Measurements from ENCODE around the gene ULK4.
"Not testable (repeated sequence)": the region's sequence is repeated elsewhere in the genome, so short reads cannot be mapped to it uniquely, and the experiment has no call there.

Gene ULK4

DNA sequence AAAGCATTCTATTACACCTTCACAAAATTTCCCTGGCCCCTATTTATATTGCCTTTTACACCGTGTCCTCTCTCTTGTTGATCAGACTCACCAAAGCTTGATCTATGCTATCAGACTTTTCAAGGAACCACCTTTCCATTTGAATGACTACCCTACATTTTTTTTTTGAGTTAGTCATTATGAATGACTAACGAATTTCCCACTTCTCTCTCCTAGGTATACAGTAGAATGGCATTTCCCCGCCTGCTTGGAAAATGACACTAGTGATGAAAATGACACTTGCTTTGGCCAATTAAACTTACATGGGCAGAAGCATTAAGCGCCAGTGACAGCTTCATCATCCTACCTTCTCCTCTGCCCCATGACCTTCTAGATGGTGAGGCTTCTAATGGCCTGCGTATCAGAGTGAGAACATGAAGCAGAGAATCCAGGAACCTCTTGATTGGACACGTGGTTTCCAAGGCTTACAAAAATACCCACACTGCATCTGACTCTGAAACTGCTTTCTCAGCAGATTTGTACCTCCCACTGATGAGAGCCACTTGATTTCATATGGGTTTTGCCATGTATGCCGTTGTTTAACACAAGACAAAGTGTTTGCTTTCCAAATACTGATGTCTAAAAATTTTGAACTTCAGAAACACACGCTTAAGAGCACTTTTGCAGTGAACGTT is 392.1 kb downstream of the ULK4 start:
- peaks cover 0 to 1% of the 10 kb centered on the region in 2 donors for H3K9me3 Mint-ChIP-seq
- DNase-seq (no peak), ATAC-seq (replicated peaks) (no peak)
- peaks cover 0 to 5% of the 10 kb centered on the region in 2 donors for H3K4me1 Mint-ChIP-seq (ENCODE audit: low read depth in 2 of 2)
- H3K4me3 Mint-ChIP-seq: no peak overlapping the region
- H3K27ac Mint-ChIP-seq: no peak overlapping the region
- no peaks in the 10 kb centered on the region for H3K27me3 Mint-ChIP-seq
- no peaks in the 10 kb centered on the region for H3K36me3 Mint-ChIP-seq (ENCODE audit: insufficient read depth)

- Mint-ChIP-seq H3K27me3 (no peaks in the 10 kb centered on the region), H3K36me3 (ENCODE audit: insufficient read depth) (no peaks in the 10 kb centered on the region), H3K4me1 (ENCODE audit: low read depth in 2 of 2) (peaks cover 0 to under 1% of the 10 kb centered on the region in 2 donors), H3K4me3 (no peak overlapping the region), H3K9me3 (peaks cover 0 to 9% of the 10 kb centered on the region in 2 donors), H3K27ac (no peak overlapping the region)
- no peak for DNase-seq
- ATAC-seq (replicated peaks): no peak
Observed at GRCh38 chr3:41565948-41566514, 395.9 kb downstream of the ULK4 start.

GRCh38 chr3:41565003-41565402 is 396.9 kb downstream of the ULK4 start:
- H3K36me3 Mint-ChIP-seq (ENCODE audit: insufficient read depth): no peaks in the 10 kb centered on the region
- no peaks in the 10 kb centered on the region for H3K4me1 Mint-ChIP-seq (ENCODE audit: low read depth in 2 of 2)
- ATAC-seq (replicated peaks) (no peak), DNase-seq (no peak)
- H3K9me3 Mint-ChIP-seq: peaks cover 0 to 9% of the 10 kb centered on the region in 2 donors
- H3K27me3 Mint-ChIP-seq: no peaks in the 10 kb centered on the region
- H3K4me3 Mint-ChIP-seq: no peak overlapping the region
- no peak overlapping the region for H3K27ac Mint-ChIP-seq

- not testable (repeated sequence) for H3K4me1 Mint-ChIP-seq (ENCODE audit: low read depth in 2 of 2); H3K27ac Mint-ChIP-seq; ATAC-seq (replicated peaks); H3K9me3 Mint-ChIP-seq; DNase-seq; H3K27me3 Mint-ChIP-seq; H3K36me3 Mint-ChIP-seq (ENCODE audit: insufficient read depth); H3K4me3 Mint-ChIP-seq
Observed at GRCh38 chr3:41556245-41556644, 405.7 kb downstream of the ULK4 start.

DNA sequence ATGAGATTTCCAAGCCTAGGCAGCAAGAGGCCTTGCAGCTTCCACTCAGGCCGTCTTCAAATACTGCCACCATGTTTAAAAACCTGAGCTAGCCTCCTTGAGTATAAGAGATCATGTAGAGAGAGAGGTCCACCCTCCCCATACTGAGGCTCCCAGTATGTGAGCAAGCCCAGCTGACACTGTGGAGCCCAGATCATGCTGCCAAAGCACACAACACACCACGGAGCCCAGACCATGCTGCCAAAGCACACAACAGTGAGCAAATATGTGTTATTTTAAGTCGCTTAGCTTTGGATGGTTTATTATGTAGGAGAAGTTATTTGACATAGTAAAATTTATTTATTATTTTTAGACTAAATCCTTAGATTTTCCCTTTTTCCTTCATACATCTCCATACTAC is 428.9 kb downstream of the ULK4 start:
- Mint-ChIP-seq H3K27ac (no peak overlapping the region), H3K9me3 (peaks cover 0 to 3% of the 10 kb centered on the region in 2 donors), H3K36me3 (ENCODE audit: insufficient read depth) (no peaks in the 10 kb centered on the region), H3K4me1 (ENCODE audit: low read depth in 2 of 2) (no peaks in the 10 kb centered on the region), H3K4me3 (no peak overlapping the region), H3K27me3 (no peaks in the 10 kb centered on the region)
- DNase-seq (no peak), ATAC-seq (replicated peaks) (no peak)

DNA sequence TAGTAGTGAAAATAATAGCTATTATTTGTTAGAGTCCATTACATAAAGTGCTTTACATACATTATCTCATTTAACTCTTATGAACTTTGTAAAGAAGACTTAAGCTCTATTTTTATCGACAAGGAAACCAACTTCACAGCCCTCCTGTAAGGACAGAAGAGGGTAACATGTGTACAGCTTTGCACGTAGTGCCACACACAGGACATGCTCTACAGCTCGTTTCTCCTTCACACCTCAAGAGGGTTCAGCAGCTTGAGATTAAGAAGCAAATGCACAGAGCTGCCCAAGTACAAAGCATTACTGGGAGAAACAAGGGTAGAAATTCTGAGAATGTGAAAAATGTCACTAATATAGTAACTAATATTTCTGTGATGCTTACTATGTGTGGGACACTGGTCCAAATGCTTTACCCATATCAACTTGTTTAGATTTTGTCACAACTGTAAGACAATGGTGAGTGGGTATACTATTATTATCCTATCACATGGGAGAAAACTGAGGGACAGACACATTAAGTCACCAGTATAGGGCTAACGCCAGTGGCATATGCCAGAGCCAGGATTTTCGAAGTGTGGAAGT is 434.8 kb downstream of the ULK4 start:
- DNase-seq (no peak), ATAC-seq (replicated peaks) (no peak)
- H3K27ac Mint-ChIP-seq: no peak overlapping the region
- no peaks in the 10 kb centered on the region for H3K4me1 Mint-ChIP-seq (ENCODE audit: low read depth in 2 of 2)
- H3K36me3 Mint-ChIP-seq (ENCODE audit: insufficient read depth): no peaks in the 10 kb centered on the region
- no peaks in the 10 kb centered on the region for H3K9me3 Mint-ChIP-seq
- no peaks in the 10 kb centered on the region for H3K27me3 Mint-ChIP-seq
- H3K4me3 Mint-ChIP-seq: no peak overlapping the region

DNA sequence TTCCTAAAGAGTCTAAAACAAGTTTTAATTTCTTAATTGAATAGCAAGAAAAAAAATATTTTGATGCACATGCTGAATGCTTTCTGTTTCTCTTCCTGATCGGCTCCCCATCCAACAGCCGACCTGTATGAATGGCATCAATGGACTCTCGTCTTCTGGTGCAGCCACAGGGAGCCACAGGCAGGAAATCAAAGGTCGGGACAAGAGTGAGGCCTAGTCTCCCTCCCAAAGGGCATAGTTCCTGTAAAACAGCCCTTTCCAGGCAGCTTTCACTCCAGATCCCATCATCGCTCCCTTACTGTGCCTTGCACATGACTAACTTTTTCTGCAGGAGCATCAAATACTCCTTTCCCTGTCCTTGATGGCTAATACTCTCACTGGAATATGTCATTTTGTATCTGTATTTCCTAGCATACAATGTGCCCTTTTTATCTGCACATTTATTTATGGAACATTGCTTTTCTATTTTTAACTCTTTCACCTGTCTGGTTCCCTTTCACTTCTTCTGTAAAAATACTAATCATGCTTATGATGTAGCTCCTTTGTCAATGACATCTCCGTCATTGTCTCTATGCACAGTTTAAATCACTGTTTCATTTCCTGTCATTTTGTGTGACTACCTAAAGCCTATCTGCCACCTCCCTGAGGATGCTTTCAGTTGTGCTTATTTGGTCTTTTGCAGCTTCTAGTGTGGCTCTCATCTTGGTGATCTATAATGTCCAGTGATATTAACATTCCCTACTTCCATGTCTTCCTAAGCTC is 436.4 kb downstream of the ULK4 start:
- no peak overlapping the region for H3K4me3 Mint-ChIP-seq
- no peak for DNase-seq
- no peak overlapping the region for H3K27ac Mint-ChIP-seq
- no peaks in the 10 kb centered on the region for H3K4me1 Mint-ChIP-seq (ENCODE audit: low read depth in 2 of 2)
- no peaks in the 10 kb centered on the region for H3K9me3 Mint-ChIP-seq
- no peaks in the 10 kb centered on the region for H3K36me3 Mint-ChIP-seq (ENCODE audit: insufficient read depth)
- no peaks in the 10 kb centered on the region for H3K27me3 Mint-ChIP-seq
- ATAC-seq (replicated peaks): no peak

DNA sequence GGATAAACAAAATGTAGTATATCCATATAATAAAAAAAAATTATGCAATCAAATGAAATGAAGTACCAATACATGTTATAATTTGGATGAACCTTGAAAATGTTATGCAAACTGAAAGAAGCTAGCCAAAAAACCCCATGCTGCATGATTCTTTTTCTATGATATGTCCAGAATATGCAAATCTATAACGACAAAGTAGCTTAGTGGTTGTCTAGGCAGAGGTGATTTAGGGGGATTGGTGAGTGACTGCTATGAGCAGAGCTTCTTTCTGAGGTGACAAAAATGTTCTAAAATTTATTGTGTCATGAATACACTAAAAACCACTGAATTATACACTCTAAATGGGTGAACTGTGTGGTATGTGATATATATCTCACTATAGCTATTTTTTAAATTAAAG is 438.0 kb downstream of the ULK4 start:
- H3K4me1 Mint-ChIP-seq (ENCODE audit: low read depth in 2 of 2): no peaks in the 10 kb centered on the region
- H3K36me3 Mint-ChIP-seq (ENCODE audit: insufficient read depth): no peaks in the 10 kb centered on the region
- no peak overlapping the region for H3K4me3 Mint-ChIP-seq
- H3K27ac Mint-ChIP-seq: no peak overlapping the region
- DNase-seq (no peak), ATAC-seq (replicated peaks) (no peak)
- no peaks in the 10 kb centered on the region for H3K27me3 Mint-ChIP-seq
- H3K9me3 Mint-ChIP-seq: no peaks in the 10 kb centered on the region

GRCh38 chr3:41522612-41523011 is 439.3 kb downstream of the ULK4 start:
- no peak overlapping the region for H3K27ac Mint-ChIP-seq
- no peak for DNase-seq
- H3K36me3 Mint-ChIP-seq (ENCODE audit: insufficient read depth): no peaks in the 10 kb centered on the region
- no peaks in the 10 kb centered on the region for H3K27me3 Mint-ChIP-seq
- no peak overlapping the region for H3K4me3 Mint-ChIP-seq
- ATAC-seq (replicated peaks): no peak
- no peaks in the 10 kb centered on the region for H3K4me1 Mint-ChIP-seq (ENCODE audit: low read depth in 2 of 2)
- H3K9me3 Mint-ChIP-seq: no peaks in the 10 kb centered on the region

GRCh38 chr3:41521010-41521655 is 440.8 kb downstream of the ULK4 start:
- Mint-ChIP-seq H3K4me3 (no peak overlapping the region), H3K4me1 (ENCODE audit: low read depth in 2 of 2) (no peaks in the 10 kb centered on the region), H3K27me3 (no peaks in the 10 kb centered on the region), H3K36me3 (ENCODE audit: insufficient read depth) (no peaks in the 10 kb centered on the region), H3K9me3 (peaks cover 2 to 7% of the 10 kb centered on the region in 2 donors), H3K27ac (no peak overlapping the region)
- no peak for DNase-seq
- ATAC-seq (replicated peaks): no peak

GRCh38 chr3:41519746-41520145 is 442.2 kb downstream of the ULK4 start:
- Mint-ChIP-seq H3K36me3 (ENCODE audit: insufficient read depth) (no peaks in the 10 kb centered on the region), H3K9me3 (peaks cover 2 to 8% of the 10 kb centered on the region in 2 donors), H3K27me3 (no peaks in the 10 kb centered on the region), H3K4me1 (ENCODE audit: low read depth in 2 of 2) (no peaks in the 10 kb centered on the region), H3K27ac (no peak overlapping the region), H3K4me3 (no peak overlapping the region)
- ATAC-seq (replicated peaks) (no peak), DNase-seq (no peak)

DNA sequence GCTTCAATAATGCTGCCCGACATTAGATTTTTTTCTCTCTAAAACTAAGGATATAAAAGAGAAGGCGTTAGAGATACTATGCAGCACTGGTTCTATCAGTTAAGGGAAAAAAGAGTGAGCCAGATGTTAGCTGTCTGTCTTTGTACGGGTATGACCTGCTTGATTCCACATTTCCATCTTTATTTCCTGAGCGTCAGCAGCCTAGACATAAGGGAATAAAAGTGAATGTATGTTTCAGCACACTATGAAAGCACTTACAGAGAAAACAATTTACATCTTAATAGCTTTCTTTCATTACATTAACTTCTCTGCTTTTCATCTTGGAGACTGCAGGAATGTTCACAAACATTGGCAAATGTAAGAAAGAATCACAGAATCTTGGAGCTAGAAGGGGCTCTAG is 443.3 kb downstream of the ULK4 start:
- no peaks in the 10 kb centered on the region for H3K27me3 Mint-ChIP-seq
- H3K9me3 Mint-ChIP-seq: peaks cover 4 to 8% of the 10 kb centered on the region in 2 donors
- H3K36me3 Mint-ChIP-seq (ENCODE audit: insufficient read depth): no peaks in the 10 kb centered on the region
- ATAC-seq (replicated peaks) (no peak), DNase-seq (no peak)
- no peak overlapping the region for H3K4me3 Mint-ChIP-seq
- H3K27ac Mint-ChIP-seq: no peak overlapping the region
- H3K4me1 Mint-ChIP-seq (ENCODE audit: low read depth in 2 of 2): no peaks in the 10 kb centered on the region

- no peak for ATAC-seq (replicated peaks)
Observed at GRCh38 chr3:41508063-41508696, 453.7 kb downstream of the ULK4 start.

More at GRCh38 chr3:41508063-41508696, 453.7 kb downstream of the ULK4 start:
- Mint-ChIP-seq H3K9me3 (peaks cover 7 to 25% of the 10 kb centered on the region in 2 donors), H3K36me3 (ENCODE audit: insufficient read depth) (no peaks in the 10 kb centered on the region), H3K27ac (no peak overlapping the region), H3K4me3 (no peak overlapping the region), H3K4me1 (ENCODE audit: low read depth in 2 of 2) (no peaks in the 10 kb centered on the region), H3K27me3 (no peaks in the 10 kb centered on the region)
- DNase-seq: no peak
